Measurements from ENCODE around the gene KLKB1. TPM values are rescaled to one million over a fixed set of nuclear protein-coding genes. Genes with fewer than 3 reads are reported as not detected.

Gene KLKB1
- total RNA-seq, 1 experiment from 2014 or later, result not detected

DNA sequence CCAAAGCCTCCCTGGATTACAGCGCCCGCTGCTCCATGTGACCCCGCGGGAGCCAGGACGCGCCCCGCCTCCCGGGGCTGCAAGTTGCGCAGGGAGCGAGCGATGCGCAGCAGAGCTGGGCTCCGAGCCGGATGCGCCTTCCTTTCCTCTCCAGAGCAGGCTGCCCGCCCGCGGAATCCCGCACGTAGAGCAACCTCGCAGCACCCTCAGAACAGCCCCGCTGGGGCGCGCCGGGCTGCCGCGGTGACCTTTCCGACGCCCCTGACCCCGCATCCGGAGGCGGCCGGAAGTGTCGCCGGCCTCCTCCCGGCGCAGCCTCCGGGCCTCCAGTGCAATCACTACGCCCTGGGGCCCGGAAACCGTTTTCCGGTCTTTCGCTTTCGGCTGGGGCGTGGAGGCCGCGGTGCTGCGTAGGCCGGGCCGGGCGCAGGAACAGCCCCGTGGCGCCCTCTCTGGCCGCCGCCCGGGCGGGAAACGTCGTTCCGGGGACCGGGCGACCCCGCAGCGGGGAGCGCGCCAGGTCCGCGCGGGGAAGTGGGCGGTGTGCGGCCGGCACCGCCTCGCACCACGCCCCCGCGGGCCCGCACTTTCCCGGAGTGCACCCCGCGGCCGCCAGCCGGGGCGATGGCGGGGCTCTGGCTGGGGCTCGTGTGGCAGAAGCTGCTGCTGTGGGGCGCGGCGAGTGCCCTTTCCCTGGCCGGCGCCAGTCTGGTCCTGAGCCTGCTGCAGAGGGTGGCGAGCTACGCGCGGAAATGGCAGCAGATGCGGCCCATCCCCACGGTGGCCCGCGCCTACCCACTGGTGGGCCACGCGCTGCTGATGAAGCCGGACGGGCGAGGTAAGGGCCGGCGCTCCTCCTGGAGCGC lies 35.9 kb upstream of the KLKB1 start, which contains the start of gene CYP4V2:
TSS of gene CYP4V2 (plus strand) at position 368 of the 866 bp plus-strand sequence. CDS start at position 625, 257 bp downstream.
- H3K9me3 ChIP-seq (ENCODE audit: control insufficient read depth, insufficient read depth, low read depth, low read length), result no peaks in the 10 kb centered on the region
- POLR2A ChIA-PET, result interaction anchor here (0.6 kb wide), 2 partner anchors 24 to 765 kb away, joined by 3 to 5 read pairs; a partner anchor contains a TSS
- H3K36me3 ChIP-seq (ENCODE audit: control insufficient read depth, insufficient read depth, low read length), result no peaks in the 10 kb centered on the region
- peak; percentile 91 for ATAC-seq
- peak; percentile 8 for DNase-seq (ENCODE audit: low read depth, low spot score)
- in situ Hi-C loops (cut with HindIII; ENCODE audit: low pct_unique_long_range_greater_than_20kb, low sequenced_read_pairs), result no loop called here
- CTCF ChIA-PET, result interaction anchor here (0.8 kb wide), 1 partner anchor 1550 kb away, joined by 3 read pairs; no protein-coding TSS in a partner anchor
- intact Hi-C loops (cut with micrococcal nuclease; ENCODE audit: unreplicated experiment), result no loop called here
- peak within 1 kb of the TSS; percentile 60 to 63 for H3K4me3 ChIP-seq (ENCODE audit: low read depth in 2 of 2, low read length in 2 of 2)
- TF ChIP-seq SIN3A (IDR thresholded peaks at IDR 0.05; ENCODE audit: borderline replicate concordance, insufficient read depth, low read depth, low read length) (no peak), POLR2AphosphoS5 (IDR thresholded peaks at IDR 0.05; ENCODE audit: low read depth, low read length) (no peak), TCF7L2 (IDR thresholded peaks at IDR 0.05; ENCODE audit: low read depth, low read length) (no peak)
- TF ChIP-seq, protein P1, sequence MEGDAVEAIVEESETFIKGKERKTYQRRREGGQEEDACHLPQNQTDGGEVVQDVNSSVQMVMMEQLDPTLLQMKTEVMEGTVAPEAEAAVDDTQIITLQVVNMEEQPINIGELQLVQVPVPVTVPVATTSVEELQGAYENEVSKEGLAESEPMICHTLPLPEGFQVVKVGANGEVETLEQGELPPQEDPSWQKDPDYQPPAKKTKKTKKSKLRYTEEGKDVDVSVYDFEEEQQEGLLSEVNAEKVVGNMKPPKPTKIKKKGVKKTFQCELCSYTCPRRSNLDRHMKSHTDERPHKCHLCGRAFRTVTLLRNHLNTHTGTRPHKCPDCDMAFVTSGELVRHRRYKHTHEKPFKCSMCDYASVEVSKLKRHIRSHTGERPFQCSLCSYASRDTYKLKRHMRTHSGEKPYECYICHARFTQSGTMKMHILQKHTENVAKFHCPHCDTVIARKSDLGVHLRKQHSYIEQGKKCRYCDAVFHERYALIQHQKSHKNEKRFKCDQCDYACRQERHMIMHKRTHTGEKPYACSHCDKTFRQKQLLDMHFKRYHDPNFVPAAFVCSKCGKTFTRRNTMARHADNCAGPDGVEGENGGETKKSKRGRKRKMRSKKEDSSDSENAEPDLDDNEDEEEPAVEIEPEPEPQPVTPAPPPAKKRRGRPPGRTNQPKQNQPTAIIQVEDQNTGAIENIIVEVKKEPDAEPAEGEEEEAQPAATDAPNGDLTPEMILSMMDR (IDR thresholded peaks at IDR 0.05), result peak; percentile 71
- H3K27ac ChIP-seq (ENCODE audit: low read length), result peak within 1 kb of the TSS; percentile 21; the same call in 1 of the 2 replicates
- BruUV-seq (replicated peaks), result no TSS peak
- H3K27me3 ChIP-seq (ENCODE audit: control insufficient read depth, insufficient read depth, low read length), result no peaks in the 10 kb centered on the region
- no peaks in the 10 kb centered on the region; the same call in 1 of the 2 replicates for H3K4me1 ChIP-seq (ENCODE audit: control insufficient read depth, insufficient read depth, low read length)

DNA sequence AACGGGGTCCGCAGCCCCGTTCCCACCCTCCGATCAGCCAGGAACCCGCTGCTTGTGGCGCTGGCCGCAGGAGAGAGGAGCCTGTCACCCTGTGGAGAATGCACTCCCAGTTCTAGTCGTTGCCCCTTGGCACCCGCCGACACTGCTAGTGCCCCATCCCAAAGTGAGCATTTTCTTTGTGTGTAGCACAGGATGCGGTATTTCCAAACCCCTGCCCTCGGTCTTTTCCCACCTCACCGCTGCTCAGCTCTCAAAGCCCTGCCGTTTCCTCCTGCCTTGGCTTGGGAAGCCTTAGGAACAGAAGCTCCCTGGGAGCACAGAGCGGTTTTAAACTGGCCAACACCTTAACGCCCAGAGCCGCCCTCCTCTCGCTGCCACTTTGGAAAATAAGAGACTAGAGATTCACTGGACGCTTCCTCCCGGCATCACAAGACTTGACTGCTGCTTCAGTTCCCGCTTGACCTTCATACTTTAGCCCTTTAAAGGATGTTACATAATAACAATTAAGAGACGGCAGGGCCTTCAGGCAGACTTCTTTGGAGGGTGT lies 35.2 kb upstream of the KLKB1 start:
- no peaks in the 10 kb centered on the region for H3K9me3 ChIP-seq (ENCODE audit: control insufficient read depth, insufficient read depth, low read depth, low read length)
- 0 out of 2 replicates have a peak overlapping the region, but pooled peaks have one; percentile 21 for H3K27ac ChIP-seq (ENCODE audit: low read length)
- TF ChIP-seq POLR2AphosphoS5 (IDR thresholded peaks at IDR 0.05; ENCODE audit: low read depth, low read length) (no peak), SIN3A (IDR thresholded peaks at IDR 0.05; ENCODE audit: borderline replicate concordance, insufficient read depth, low read depth, low read length) (no peak), TCF7L2 (IDR thresholded peaks at IDR 0.05; ENCODE audit: low read depth, low read length) (no peak), REST (IDR thresholded peaks at IDR 0.05; ENCODE audit: insufficient read depth in 1 of 2, low read depth in 2 of 2, low read length in 1 of 2) (no peak)
- TF ChIP-seq, protein P1 (IDR thresholded peaks at IDR 0.05), result no peak
- DNase-seq (ENCODE audit: low read depth, low spot score), result no peak
- peak overlapping the region; percentile 60 to 63 for H3K4me3 ChIP-seq (ENCODE audit: low read depth in 2 of 2, low read length in 2 of 2)
- peak; percentile 58 for ATAC-seq
- in situ Hi-C loops (cut with HindIII; ENCODE audit: low pct_unique_long_range_greater_than_20kb, low sequenced_read_pairs), result no loop called here
- CTCF ChIA-PET, result interaction anchor here (0.8 kb wide), 1 partner anchor 1550 kb away, joined by 3 read pairs; no protein-coding TSS in a partner anchor
- no peaks in the 10 kb centered on the region for H3K27me3 ChIP-seq (ENCODE audit: control insufficient read depth, insufficient read depth, low read length)
- H3K4me1 ChIP-seq (ENCODE audit: control insufficient read depth, insufficient read depth, low read length), result no peaks in the 10 kb centered on the region; the same call in 1 of the 2 replicates
- H3K36me3 ChIP-seq (ENCODE audit: control insufficient read depth, insufficient read depth, low read length), result no peaks in the 10 kb centered on the region
- intact Hi-C loops (cut with micrococcal nuclease; ENCODE audit: unreplicated experiment), result no loop called here
- POLR2A ChIA-PET, result interaction anchor here (0.6 kb wide), 1 partner anchor 766 kb away, joined by 3 read pairs; a partner anchor contains a TSS
- no TSS peak for BruUV-seq (replicated peaks)

Measured in Panc1 (cell line).